GM19099 (cell line): ENCODE data around the gene NAV2.

ENCODE experiments used
- POLR2A ChIP-seq: IDR thresholded peaks from 3 replicates; pipeline ENCODE4 v1.6.1; 2011; ENCODE audit warnings: low read depth; ENCODE audit not compliant: insufficient read length; ENCODE audit errors: extremely low read depth

Gene NAV2

GRCh38 chr11:19812096-19812495 lies 99.5 kb downstream of the NAV2 start:
- TF ChIP-seq POLR2A = no peak

- no peak for TF ChIP-seq POLR2A
These were observed 100.1 kb downstream of the NAV2 start for GRCh38 chr11:19812710-19813109.

DNA sequence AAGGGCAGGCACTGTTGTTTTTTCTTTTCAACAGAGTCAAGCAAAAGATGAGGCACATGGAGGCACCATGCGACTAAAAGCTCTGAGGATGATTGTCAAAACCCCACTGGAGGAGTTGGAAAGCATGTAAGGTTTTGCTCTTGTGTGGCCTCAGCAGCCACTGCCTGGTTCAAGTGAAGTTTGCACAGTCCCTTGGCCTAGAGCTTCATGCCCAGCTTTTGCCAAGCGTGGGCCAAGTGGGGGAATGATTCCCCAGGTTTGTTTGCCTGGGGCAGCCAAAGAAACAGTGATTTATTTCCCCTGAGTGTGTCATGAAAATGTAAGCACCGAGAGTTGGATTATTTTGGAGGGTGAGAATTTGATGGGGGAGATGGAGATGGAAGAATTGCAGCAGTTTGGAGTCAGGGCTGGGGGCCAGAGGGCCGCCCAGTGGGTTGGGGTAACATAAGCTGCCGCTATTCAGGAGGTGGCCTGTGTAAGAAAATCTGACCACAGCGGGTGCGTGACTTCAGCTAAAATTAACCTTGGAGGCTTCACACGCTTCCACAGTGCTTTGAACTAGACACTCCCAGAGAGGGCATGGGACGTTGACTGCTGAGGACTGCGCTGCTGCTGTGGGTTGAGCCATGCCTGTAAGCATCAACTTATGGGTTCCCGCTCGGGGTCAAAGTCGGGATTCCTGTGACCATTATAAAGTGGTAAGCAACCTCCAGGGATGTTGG lies 100.7 kb downstream of the NAV2 start:
- TF ChIP-seq POLR2A = no peak

DNA sequence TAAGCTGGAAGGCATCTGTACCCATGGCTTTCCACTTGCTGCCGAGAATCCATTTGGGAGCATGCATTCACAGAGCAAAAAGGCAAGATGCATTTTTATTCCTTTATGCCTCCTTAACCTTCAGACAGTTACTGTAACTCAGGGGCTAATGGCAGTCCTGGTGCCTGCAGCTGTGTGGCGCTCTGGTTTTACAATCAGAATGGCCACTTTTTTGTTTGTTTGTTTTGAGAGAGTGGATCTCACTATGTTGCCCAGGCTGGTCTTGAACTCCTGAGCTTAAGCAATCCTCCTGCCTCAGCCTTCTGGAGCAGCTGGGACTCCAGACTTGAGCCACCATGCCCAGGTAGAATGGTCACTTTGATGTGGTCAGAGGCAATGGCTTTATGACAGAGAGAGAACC lies 101.8 kb downstream of the NAV2 start:
- no peak for TF ChIP-seq POLR2A

GRCh38 chr11:19816040-19816439 lies 103.4 kb downstream of the NAV2 start:
- no peak for TF ChIP-seq POLR2A

GRCh38 chr11:19816817-19817216 lies 104.2 kb downstream of the NAV2 start:
- no peak for TF ChIP-seq POLR2A

- TF ChIP-seq POLR2A = no peak
These were observed 104.7 kb downstream of the NAV2 start for GRCh38 chr11:19817265-19817851.

DNA sequence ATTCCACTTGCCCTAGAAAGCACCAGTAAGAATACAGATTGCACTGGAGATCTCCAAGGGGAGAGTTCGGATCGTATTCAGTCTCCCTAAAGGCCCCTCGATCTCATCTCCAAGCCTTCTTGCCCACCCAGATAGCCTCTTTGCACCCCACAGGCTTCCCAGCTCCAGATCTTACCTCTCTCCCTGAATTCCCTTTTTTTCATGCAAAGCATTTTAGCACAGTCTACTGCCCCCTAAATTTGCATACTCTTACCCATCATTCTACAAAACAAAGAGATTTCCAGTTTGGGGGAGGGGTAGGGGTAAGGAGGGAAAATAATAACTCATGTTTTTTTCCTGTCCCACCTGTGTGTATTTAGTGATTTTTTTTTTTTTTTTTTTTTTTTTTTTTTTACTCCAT lies 105.2 kb downstream of the NAV2 start:
- TF ChIP-seq POLR2A = no peak

- no peak for TF ChIP-seq POLR2A
These were observed 106.0 kb downstream of the NAV2 start for GRCh38 chr11:19818619-19819018.

- TF ChIP-seq POLR2A = no peak
These were observed 106.5 kb downstream of the NAV2 start for GRCh38 chr11:19819148-19819547.

DNA sequence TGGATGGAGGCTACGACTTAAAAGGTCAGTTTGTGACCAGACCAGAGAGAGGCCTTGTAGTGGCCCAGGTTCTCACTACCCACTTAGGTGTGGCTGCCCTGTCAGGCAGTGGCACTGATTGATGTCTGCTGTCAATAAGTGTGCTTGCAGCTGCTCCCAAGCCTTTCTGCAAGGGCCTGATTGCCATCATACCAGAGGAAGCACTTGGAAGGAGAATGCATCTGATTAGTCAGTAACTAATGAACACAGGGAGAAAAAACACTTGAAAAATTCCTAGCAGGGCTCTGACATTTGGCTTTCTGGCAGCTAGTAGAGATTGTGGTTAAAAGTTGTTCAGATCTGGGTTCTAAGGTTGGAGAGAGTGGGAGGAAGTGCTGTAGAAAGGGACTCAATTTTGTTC lies 107.5 kb downstream of the NAV2 start:
- no peak for TF ChIP-seq POLR2A

GRCh38 chr11:19821412-19821875 lies 108.8 kb downstream of the NAV2 start:
- TF ChIP-seq POLR2A = no peak

GRCh38 chr11:19821993-19822392 lies 109.4 kb downstream of the NAV2 start:
- TF ChIP-seq POLR2A = no peak

GRCh38 chr11:19822531-19822930 lies 109.9 kb downstream of the NAV2 start:
- no peak for TF ChIP-seq POLR2A

DNA sequence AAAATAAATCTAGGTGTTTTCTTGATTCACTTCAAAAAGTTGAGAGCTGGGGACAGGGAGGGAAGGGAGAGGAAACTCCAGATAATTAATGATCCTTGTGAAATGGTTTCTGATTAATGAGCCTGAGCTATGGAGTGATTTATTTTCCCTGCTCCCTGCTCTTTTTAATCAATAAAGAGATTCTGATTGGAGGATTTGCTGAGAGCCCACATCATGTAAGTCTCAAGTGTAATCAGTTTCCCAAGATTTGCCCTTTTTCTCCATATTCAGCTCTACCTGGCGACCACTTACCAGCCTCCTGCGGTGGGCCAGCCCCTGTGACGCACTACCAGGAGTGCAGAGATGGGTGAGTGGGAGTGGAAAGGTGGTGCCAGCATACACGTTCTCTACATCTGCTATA lies 114.0 kb downstream of the NAV2 start:
- TF ChIP-seq POLR2A = no peak

- no peak for TF ChIP-seq POLR2A
These were observed 114.9 kb downstream of the NAV2 start for GRCh38 chr11:19827399-19828135.

- TF ChIP-seq POLR2A = no peak
These were observed 115.9 kb downstream of the NAV2 start for GRCh38 chr11:19828382-19829108.
